ENCODE data around the gene NRXN2.
"Not testable (repeated sequence)": the region's sequence is repeated elsewhere in the genome, so short reads cannot be mapped to it uniquely, and the experiment has no call there.

The NRXN2 gene

DNA sequence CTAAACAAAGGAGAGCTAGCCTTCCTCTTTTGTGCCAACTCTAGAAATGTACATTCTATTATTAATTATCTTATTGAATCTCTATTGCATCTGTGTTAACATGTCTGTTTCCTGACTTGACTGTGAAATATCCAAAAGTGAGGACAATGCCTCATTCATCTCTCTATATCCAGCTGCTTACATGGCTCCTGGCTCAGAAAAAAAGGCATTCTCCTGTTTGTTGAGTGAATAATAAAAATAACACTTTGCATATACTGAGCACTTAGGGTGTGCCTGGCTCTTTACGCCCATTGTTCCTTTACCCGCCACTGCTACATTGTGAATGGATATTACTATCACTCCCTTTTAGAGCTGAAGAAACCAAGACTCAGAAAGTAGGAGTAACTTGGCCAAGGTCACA is 19.9 kb downstream of the NRXN2 start:
- Histone ChIP-seq H3K4me1 (ENCODE audit: control insufficient read depth, insufficient read depth, low read length) (no peaks in the 10 kb centered on the region), H3K36me3 (ENCODE audit: control insufficient read depth in 2 of 2, insufficient read depth in 1 of 2, low read length in 2 of 2) (no peaks in the 10 kb centered on the region), H3K9me3 (ENCODE audit: control insufficient read depth, insufficient read depth, low read depth, low read length) (no peaks in the 10 kb centered on the region), H3K27ac (ENCODE audit: extremely low read depth, low read depth, low read length) (no peak overlapping the region), H3K4me3 (ENCODE audit: low read depth, low read length) (no peak overlapping the region)
- TF ChIP-seq ZNF549 (tag by site-specific recombination; IDR thresholded peaks at IDR 0.05), result no peak
- TF ChIP-seq, protein P1, sequence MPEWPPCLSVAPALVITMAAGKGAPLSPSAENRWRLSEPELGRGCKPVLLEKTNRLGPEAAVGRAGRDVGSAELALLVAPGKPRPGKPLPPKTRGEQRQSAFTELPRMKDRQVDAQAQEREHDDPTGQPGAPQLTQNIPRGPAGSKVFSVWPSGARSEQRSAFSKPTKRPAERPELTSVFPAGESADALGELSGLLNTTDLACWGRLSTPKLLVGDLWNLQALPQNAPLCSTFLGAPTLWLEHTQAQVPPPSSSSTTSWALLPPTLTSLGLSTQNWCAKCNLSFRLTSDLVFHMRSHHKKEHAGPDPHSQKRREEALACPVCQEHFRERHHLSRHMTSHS (tag by site-specific recombination; IDR thresholded peaks at IDR 0.05), result no peak
- TF ChIP-seq, protein P2, sequence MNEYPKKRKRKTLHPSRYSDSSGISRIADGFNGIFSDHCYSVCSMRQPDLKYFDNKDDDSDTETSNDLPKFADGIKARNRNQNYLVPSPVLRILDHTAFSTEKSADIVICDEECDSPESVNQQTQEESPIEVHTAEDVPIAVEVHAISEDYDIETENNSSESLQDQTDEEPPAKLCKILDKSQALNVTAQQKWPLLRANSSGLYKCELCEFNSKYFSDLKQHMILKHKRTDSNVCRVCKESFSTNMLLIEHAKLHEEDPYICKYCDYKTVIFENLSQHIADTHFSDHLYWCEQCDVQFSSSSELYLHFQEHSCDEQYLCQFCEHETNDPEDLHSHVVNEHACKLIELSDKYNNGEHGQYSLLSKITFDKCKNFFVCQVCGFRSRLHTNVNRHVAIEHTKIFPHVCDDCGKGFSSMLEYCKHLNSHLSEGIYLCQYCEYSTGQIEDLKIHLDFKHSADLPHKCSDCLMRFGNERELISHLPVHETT (tag by site-specific recombination; IDR thresholded peaks at IDR 0.05), result no peak
- TF ChIP-seq ZNF24 (tag by site-specific recombination; IDR thresholded peaks at IDR 0.05), result no peak
- TF ChIP-seq, protein P3, sequence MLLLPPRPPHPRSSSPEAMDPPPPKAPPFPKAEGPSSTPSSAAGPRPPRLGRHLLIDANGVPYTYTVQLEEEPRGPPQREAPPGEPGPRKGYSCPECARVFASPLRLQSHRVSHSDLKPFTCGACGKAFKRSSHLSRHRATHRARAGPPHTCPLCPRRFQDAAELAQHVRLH (tag by site-specific recombination; IDR thresholded peaks at IDR 0.05), result no peak
- TF ChIP-seq, protein P4, sequence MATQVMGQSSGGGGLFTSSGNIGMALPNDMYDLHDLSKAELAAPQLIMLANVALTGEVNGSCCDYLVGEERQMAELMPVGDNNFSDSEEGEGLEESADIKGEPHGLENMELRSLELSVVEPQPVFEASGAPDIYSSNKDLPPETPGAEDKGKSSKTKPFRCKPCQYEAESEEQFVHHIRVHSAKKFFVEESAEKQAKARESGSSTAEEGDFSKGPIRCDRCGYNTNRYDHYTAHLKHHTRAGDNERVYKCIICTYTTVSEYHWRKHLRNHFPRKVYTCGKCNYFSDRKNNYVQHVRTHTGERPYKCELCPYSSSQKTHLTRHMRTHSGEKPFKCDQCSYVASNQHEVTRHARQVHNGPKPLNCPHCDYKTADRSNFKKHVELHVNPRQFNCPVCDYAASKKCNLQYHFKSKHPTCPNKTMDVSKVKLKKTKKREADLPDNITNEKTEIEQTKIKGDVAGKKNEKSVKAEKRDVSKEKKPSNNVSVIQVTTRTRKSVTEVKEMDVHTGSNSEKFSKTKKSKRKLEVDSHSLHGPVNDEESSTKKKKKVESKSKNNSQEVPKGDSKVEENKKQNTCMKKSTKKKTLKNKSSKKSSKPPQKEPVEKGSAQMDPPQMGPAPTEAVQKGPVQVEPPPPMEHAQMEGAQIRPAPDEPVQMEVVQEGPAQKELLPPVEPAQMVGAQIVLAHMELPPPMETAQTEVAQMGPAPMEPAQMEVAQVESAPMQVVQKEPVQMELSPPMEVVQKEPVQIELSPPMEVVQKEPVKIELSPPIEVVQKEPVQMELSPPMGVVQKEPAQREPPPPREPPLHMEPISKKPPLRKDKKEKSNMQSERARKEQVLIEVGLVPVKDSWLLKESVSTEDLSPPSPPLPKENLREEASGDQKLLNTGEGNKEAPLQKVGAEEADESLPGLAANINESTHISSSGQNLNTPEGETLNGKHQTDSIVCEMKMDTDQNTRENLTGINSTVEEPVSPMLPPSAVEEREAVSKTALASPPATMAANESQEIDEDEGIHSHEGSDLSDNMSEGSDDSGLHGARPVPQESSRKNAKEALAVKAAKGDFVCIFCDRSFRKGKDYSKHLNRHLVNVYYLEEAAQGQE (tag by site-specific recombination; IDR thresholded peaks at IDR 0.05), result no peak
- no peak for TF ChIP-seq ZNF791 (tag by site-specific recombination; IDR thresholded peaks at IDR 0.05)
- no peak for TF ChIP-seq ZNF138 (tag by site-specific recombination; IDR thresholded peaks at IDR 0.05; ENCODE audit: borderline replicate concordance)
- no peak for TF ChIP-seq KLF9 (tag by site-specific recombination; IDR thresholded peaks at IDR 0.05; ENCODE audit: low read depth)
- TF ChIP-seq ZNF292 (tag by site-specific recombination; IDR thresholded peaks at IDR 0.05; ENCODE audit: borderline replicate concordance, low read depth), result no peak
- TF ChIP-seq, protein P5, sequence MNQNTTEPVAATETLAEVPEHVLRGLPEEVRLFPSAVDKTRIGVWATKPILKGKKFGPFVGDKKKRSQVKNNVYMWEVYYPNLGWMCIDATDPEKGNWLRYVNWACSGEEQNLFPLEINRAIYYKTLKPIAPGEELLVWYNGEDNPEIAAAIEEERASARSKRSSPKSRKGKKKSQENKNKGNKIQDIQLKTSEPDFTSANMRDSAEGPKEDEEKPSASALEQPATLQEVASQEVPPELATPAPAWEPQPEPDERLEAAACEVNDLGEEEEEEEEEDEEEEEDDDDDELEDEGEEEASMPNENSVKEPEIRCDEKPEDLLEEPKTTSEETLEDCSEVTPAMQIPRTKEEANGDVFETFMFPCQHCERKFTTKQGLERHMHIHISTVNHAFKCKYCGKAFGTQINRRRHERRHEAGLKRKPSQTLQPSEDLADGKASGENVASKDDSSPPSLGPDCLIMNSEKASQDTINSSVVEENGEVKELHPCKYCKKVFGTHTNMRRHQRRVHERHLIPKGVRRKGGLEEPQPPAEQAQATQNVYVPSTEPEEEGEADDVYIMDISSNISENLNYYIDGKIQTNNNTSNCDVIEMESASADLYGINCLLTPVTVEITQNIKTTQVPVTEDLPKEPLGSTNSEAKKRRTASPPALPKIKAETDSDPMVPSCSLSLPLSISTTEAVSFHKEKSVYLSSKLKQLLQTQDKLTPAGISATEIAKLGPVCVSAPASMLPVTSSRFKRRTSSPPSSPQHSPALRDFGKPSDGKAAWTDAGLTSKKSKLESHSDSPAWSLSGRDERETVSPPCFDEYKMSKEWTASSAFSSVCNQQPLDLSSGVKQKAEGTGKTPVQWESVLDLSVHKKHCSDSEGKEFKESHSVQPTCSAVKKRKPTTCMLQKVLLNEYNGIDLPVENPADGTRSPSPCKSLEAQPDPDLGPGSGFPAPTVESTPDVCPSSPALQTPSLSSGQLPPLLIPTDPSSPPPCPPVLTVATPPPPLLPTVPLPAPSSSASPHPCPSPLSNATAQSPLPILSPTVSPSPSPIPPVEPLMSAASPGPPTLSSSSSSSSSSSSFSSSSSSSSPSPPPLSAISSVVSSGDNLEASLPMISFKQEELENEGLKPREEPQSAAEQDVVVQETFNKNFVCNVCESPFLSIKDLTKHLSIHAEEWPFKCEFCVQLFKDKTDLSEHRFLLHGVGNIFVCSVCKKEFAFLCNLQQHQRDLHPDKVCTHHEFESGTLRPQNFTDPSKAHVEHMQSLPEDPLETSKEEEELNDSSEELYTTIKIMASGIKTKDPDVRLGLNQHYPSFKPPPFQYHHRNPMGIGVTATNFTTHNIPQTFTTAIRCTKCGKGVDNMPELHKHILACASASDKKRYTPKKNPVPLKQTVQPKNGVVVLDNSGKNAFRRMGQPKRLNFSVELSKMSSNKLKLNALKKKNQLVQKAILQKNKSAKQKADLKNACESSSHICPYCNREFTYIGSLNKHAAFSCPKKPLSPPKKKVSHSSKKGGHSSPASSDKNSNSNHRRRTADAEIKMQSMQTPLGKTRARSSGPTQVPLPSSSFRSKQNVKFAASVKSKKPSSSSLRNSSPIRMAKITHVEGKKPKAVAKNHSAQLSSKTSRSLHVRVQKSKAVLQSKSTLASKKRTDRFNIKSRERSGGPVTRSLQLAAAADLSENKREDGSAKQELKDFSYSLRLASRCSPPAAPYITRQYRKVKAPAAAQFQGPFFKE (tag by site-specific recombination; IDR thresholded peaks at IDR 0.05; ENCODE audit: borderline replicate concordance), result no peak
- ChIA-PET POLR2A (interaction anchor here (0.7 to 1.1 kb wide), 2 partner anchors 9 to 15 kb away, joined by 3 read pairs; no protein-coding TSS in a partner anchor), CTCF (interaction anchor here (0.7 to 4.0 kb wide), 6 partner anchors 12 to 213 kb away, joined by 3 to 53 read pairs (median 5); partner anchors contain the start of gene RASGRP2)

DNA sequence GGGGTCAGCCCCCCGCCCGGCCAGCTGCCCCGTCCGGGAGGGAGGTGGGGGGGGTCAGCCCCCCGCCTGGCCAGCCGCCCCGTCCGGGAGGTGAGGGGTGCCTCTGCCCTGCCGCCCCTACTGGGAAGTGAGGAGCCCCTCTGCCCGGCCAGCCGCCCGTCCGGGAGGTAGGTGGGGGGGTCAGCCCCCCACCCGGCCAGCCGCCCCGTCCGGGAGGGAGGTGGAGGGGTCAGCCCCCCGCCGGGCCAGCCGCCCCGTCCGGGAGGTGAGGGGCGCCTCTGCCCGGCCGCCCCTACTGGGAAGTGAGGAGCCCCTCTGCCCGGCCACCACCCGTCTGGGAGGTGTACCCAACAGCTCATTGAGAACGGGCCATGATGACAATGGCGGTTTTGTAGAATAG is 21.0 kb downstream of the NRXN2 start:
- H3K27ac ChIP-seq (ENCODE audit: extremely low read depth, low read depth, low read length); POLR2A ChIA-PET; H3K4me1 ChIP-seq (ENCODE audit: control insufficient read depth, insufficient read depth, low read length); CTCF ChIA-PET; H3K9me3 ChIP-seq (ENCODE audit: control insufficient read depth, insufficient read depth, low read depth, low read length); H3K4me3 ChIP-seq (ENCODE audit: low read depth, low read length); H3K36me3 ChIP-seq (ENCODE audit: control insufficient read depth in 2 of 2, insufficient read depth in 1 of 2, low read length in 2 of 2): not testable (repeated sequence)
